Heart right ventricle (tissue), 16 donors: ENCODE measurements around the gene NGDN. TPM values are rescaled to one million over a fixed set of nuclear protein-coding genes. Genes with fewer than 3 reads are reported as not detected.

Experiments used
- ATAC-seq, 8 donors: fragments of 200-7000 bp; cut with Tn5 transposase; one replicate each; pipeline ENCODE4 v1.9.1; 2020; ENCODE audit warnings: mild to moderate bottlenecking in 8 of 8, moderate library complexity in 8 of 8, moderate number of reproducible peaks in 1 of 8
- DNase-seq, 2 donors: peaks; one replicate each; pipeline ENCODE4 v3.0.0-alpha.2; 2020
- H3K27ac ChIP-seq, 10 donors: fragments of 200-600 bp; sonication (generic) in 2 of 10; one replicate each; pipeline versions ENCODE4 v1.5.0 to v1.8.0; 2020 to 2022; ENCODE audit warnings: mild to moderate bottlenecking in 3 of 10
- H3K27me3 ChIP-seq, 7 donors: fragments of 200-600 bp; one replicate each; pipeline ENCODE4 v1.8.0; 2021 to 2022; ENCODE audit warnings: mild to moderate bottlenecking in 2 of 7
- H3K36me3 ChIP-seq, 9 donors: fragments of 200-600 bp; sonication (generic) in 1 of 9; one replicate each; pipeline versions ENCODE4 v1.5.0 to v1.8.0; 2020 to 2022; ENCODE audit warnings: mild to moderate bottlenecking in 2 of 9
- H3K4me1 ChIP-seq, 9 donors: fragments of 200-600 bp; sonication (generic) in 1 of 9; one replicate each; pipeline versions ENCODE4 v1.5.0 to v1.8.0; 2020 to 2022; ENCODE audit warnings: mild to moderate bottlenecking in 4 of 9
- H3K4me3 ChIP-seq, 10 donors: fragments of 200-600 bp; sonication (generic) in 2 of 10; one replicate each; pipeline versions ENCODE4 v1.5.0 to v1.8.0; 2020 to 2022; ENCODE audit warnings: mild to moderate bottlenecking in 7 of 10, moderate library complexity in 2 of 10
- H3K9me3 ChIP-seq, 11 donors: fragments of 200-600 bp in 10 of 11; sonication (generic) in 2 of 11; one replicate each; pipeline versions ENCODE4 v1.5.0 to v1.8.0; 2013 to 2022; ENCODE audit warnings: mild to moderate bottlenecking in 2 of 11, control low read depth in 1 of 11, moderate library complexity in 1 of 11
- CTCF ChIP-seq, 9 donors: fragments of 200-600 bp; sonication (generic) in 2 of 9; IDR thresholded peaks; one replicate each; pipeline versions ENCODE4 v1.5.0 to v1.8.0; 2021 to 2022; ENCODE audit warnings: antibody characterized with exemption in 9 of 9, mild to moderate bottlenecking in 5 of 9, moderate library complexity in 1 of 9
- WGBS, 2 donors: extraction: QIAGEN DNeasy Blood & Tissue Kit; methylation state at CpG; one replicate each; pipeline ENCODE4 v1.1.7; 2013; ENCODE audit warnings: inconsistent platforms in 1 of 2; 5-methylcytosine and 5-hydroxymethylcytosine counted together
- intact Hi-C, 10 donors: fragments of 100-400 bp; cut with DNase I; formaldehyde crosslinking; loops; one replicate each; pipeline versions ENCODE4 v1.11.1 to v1.14.2; 2022
- polyA plus RNA-seq, 2 donors: library from polyadenylated mRNA; stranded (reverse); fragments of 200-250 nt; gene quantifications; one replicate each; pipeline ENCODE4 v1.2.3, GENCODE V29; 2013
- total RNA-seq, 10 donors: library from RNA; stranded (reverse); fragmentation: NEBNext Ultra II Directional in 3 of 10; extraction: Animal tissue kit (Norgen Biotek cat#: 25700) in 3 of 10; gene quantifications; one replicate each; pipeline versions ENCODE4 v1.2.1 to v1.2.4, GENCODE V29; 2021 to 2023
- donor health status: Arrhythmogenic right ventricular cardiomyopathy.
- donor health status: ischemic (EF 13 %, LVEDD 7.1; RV severe dilation, severe dysfunction).
- donor health status: healthy with polysubstance abuse.
- donor health status: DM: no; HTN: yes; CAD: no.
- donor health status: DM: no; HTN: no; CAD: no.
- donor health status: ischemic (EF 25% LVEDD 6.9; RV normal size, moderate dysfunction).
- donor health status: ischemic (EF 25% LVEDD 5.7; RV mildly dilated, moderate dysfunction).
- donor health status: healthy.
- donor health status: DM: yes; HTN: yes; CAD: no.
- donor health status: Ischemic cardiomyopathy.
- donor health status: ischemic (EF 35%, LVEDD 5.7; RV mildly dilated, moderate dysfunction).
- donor health status: nonischemic (EF 11% LVEDD 7.7; RV severe dilation, severe dysfunction).
- donor health status: DM: yes; HTN: yes; CAD: no.
- donor health status: PGD.
- donor health status: ischemic (EF 29% LVEDD 5.4; RV normal size, mild dysfunction).
- donor health status: nonischemic (EF 23%, LVEDD 6.1; RV moderate dilation, normal function).

The NGDN gene
- total and polyA plus RNA-seq, 12 donors = 14.4 to 40.5 (median 17.9) TPM

GRCh38 chr14:23482823-23483148 is 13.3 kb downstream of the NGDN start:
- Histone ChIP-seq H3K9me3 (no peaks in the 10 kb centered on the region), H3K4me1 (peaks cover 0 to 5% (median 0%) of the 10 kb centered on the region in 9 donors), H3K27ac (no peak overlapping the region), H3K36me3 (peaks cover 0 to 69% (median 8%) of the 10 kb centered on the region in 9 donors), H3K4me3 (no peak overlapping the region), H3K27me3 (no peaks in the 10 kb centered on the region)
- DNase-seq (no peak), ATAC-seq (no peak)
- TF ChIP-seq CTCF (IDR thresholded peaks at IDR 0.05) = no peak
- intact Hi-C loops = loop anchor here in 3 of 10 donors (5.0 to 10.0 kb wide), 2 partner anchors 52 to 80 kb away; no protein-coding TSS in a partner anchor

- H3K9me3 ChIP-seq = no peaks in the 10 kb centered on the region
- peaks cover 0 to 2% (median 0%) of the 10 kb centered on the region in 9 donors for H3K4me1 ChIP-seq
- peak in 5 of 9 donors; percentile 16 to 31 (median 20) for TF ChIP-seq CTCF (IDR thresholded peaks at IDR 0.05)
- no peak overlapping the region for H3K27ac ChIP-seq
- H3K36me3 ChIP-seq = peaks cover 0 to 63% (median 5%) of the 10 kb centered on the region in 9 donors
- no peaks in the 10 kb centered on the region for H3K27me3 ChIP-seq
- ATAC-seq (peak in 2 of 8 donors; percentile 42 to 44), DNase-seq (no peak)
- WGBS, 2 donors = 40 to 52% methylated on average over 9 of the region's 9 CpGs
- intact Hi-C loops = loop anchor here in 3 of 10 donors (5.0 to 10.0 kb wide), 2 partner anchors 51 to 79 kb away; no protein-coding TSS in a partner anchor
- H3K4me3 ChIP-seq = no peak overlapping the region
Observed at GRCh38 chr14:23483236-23483854, 13.8 kb downstream of the NGDN start.

- peaks cover 0 to 47% (median 5%) of the 10 kb centered on the region in 9 donors for H3K36me3 ChIP-seq
- no peaks in the 10 kb centered on the region for H3K4me1 ChIP-seq
- 84 to 88% methylated on average over 4 of the region's 4 CpGs for WGBS, 2 donors
- DNase-seq = no peak
- TF ChIP-seq CTCF (IDR thresholded peaks at IDR 0.05) = no peak
- H3K27me3 ChIP-seq = no peaks in the 10 kb centered on the region
- ATAC-seq = no peak
- no peak overlapping the region for H3K27ac ChIP-seq
- no peak overlapping the region for H3K4me3 ChIP-seq
- H3K9me3 ChIP-seq = no peaks in the 10 kb centered on the region
- intact Hi-C loops = loop anchor here in 2 of 10 donors (10.0 kb wide), 1 partner anchor 49 kb away; no protein-coding TSS in a partner anchor
Observed at GRCh38 chr14:23485326-23485725, 15.8 kb downstream of the NGDN start.

- H3K4me1 ChIP-seq = no peaks in the 10 kb centered on the region
- DNase-seq = no peak
- H3K36me3 ChIP-seq = peaks cover 0 to 47% (median 0%) of the 10 kb centered on the region in 9 donors
- no peak for TF ChIP-seq CTCF (IDR thresholded peaks at IDR 0.05)
- WGBS, 2 donors = 58 to 64% methylated on average over 2 of the region's 2 CpGs
- H3K27ac ChIP-seq = no peak overlapping the region
- ATAC-seq = no peak
- no peaks in the 10 kb centered on the region for H3K9me3 ChIP-seq
- intact Hi-C loops = loop anchor here in 2 of 10 donors (10.0 kb wide), 1 partner anchor 49 kb away; no protein-coding TSS in a partner anchor
- H3K4me3 ChIP-seq = no peak overlapping the region
- H3K27me3 ChIP-seq = no peaks in the 10 kb centered on the region
Observed at GRCh38 chr14:23486036-23486435, 16.5 kb downstream of the NGDN start.
